Right lobe of liver (tissue), 6 donors: ENCODE measurements around the gene H1-8. TPM values are rescaled to one million over a fixed set of nuclear protein-coding genes. Genes with fewer than 3 reads are reported as not detected.

Experiments
- ATAC-seq, 4 donors: fragments of 200-7000 bp; cut with Tn5 transposase; one replicate each; pipeline ENCODE4 v1.9.1; 2020; ENCODE audit warnings: mild to moderate bottlenecking in 4 of 4, moderate library complexity in 4 of 4
- DNase-seq, 3 donors: peaks; one replicate each; pipeline ENCODE4 v3.0.0-alpha.2; 2020
- H3K27ac ChIP-seq, 3 donors: fragments of 200-600 bp; one replicate each; pipeline ENCODE4 v1.8.0; 2022
- H3K27me3 ChIP-seq, 2 donors: fragments of 200-600 bp; one replicate each; pipeline ENCODE4 v1.8.0; 2022
- H3K36me3 ChIP-seq, 4 donors: fragments of 200-600 bp; sonication (generic) in 1 of 4; one replicate each; pipeline versions ENCODE4 v1.5.1 to v1.8.0; 2017 to 2022; ENCODE audit warnings: control low read depth in 1 of 4
- H3K4me1 ChIP-seq, 4 donors: fragments of 200-600 bp; sonication (generic) in 1 of 4; one replicate each; pipeline versions ENCODE4 v1.5.1 to v1.8.0; 2017 to 2022; ENCODE audit warnings: control low read depth in 1 of 4
- H3K4me3 ChIP-seq, 3 donors: fragments of 200-600 bp; one replicate each; pipeline ENCODE4 v1.8.0; 2022
- H3K9me3 ChIP-seq, 4 donors: fragments of 200-600 bp; sonication (generic) in 1 of 4; one replicate each; pipeline versions ENCODE4 v1.5.1 to v1.8.0; 2017 to 2022; ENCODE audit warnings: control low read depth in 1 of 4
- POLR2A ChIP-seq: fragments of 450-650 bp; IDR thresholded peaks from one replicate; pipeline ENCODE4 v1.6.1; 2017; ENCODE audit warnings: antibody characterized with exemption, mild to moderate bottlenecking
- WGBS: methylation state at CpG from one replicate; pipeline ENCODE4 v1.1.6; 2018; ENCODE audit warnings: low coverage, low lambda C conversion rate; ENCODE audit not compliant: insufficient coverage; ENCODE audit errors: missing lambda C conversion rate; 5-methylcytosine and 5-hydroxymethylcytosine counted together
- intact Hi-C, 2 donors: fragments of 100-400 bp; cut with DNase I; formaldehyde crosslinking; loops; one replicate each; pipeline versions ENCODE4 v1.11.2 to v1.14.1; 2022
- total RNA-seq, 6 experiments: library from RNA; depleted of rRNA in 2 of 6; stranded (reverse); fragments of >200 nt in 2 of 6; fragmentation: NEBNext Ultra II Directional in 3 of 6; extraction: Animal tissue kit (Norgen Biotek cat#: 25700) in 3 of 6; gene quantifications; one replicate each; pipeline versions ENCODE4 v1.1.0 to v1.2.4, GENCODE V29; 2016 to 2023
- TF ChIP-seq, protein P1 (sequence below), 4 donors: fragments of 200-600 bp in 3 of 4; fragments of 450-650 bp in 1 of 4; IDR thresholded peaks; one replicate each; pipeline versions ENCODE4 v1.5.1 to v1.8.0; 2016 to 2022; ENCODE audit warnings: antibody characterized with exemption in 4 of 4, mild to moderate bottlenecking in 2 of 4
- donor health status: DM: no; HTN: yes; CAD: no.
- donor health status: DM: no; HTN: no; CAD: no.
- donor health status: DM: no; HTN: no; CAD: no.
- donor health status: DM: no; HTN: yes; CAD: no.
- donor health status: DM: no; HTN: yes; CAD: no.

Gene H1-8
- total RNA-seq, 6 experiments from 2014 or later, result not detected

DNA sequence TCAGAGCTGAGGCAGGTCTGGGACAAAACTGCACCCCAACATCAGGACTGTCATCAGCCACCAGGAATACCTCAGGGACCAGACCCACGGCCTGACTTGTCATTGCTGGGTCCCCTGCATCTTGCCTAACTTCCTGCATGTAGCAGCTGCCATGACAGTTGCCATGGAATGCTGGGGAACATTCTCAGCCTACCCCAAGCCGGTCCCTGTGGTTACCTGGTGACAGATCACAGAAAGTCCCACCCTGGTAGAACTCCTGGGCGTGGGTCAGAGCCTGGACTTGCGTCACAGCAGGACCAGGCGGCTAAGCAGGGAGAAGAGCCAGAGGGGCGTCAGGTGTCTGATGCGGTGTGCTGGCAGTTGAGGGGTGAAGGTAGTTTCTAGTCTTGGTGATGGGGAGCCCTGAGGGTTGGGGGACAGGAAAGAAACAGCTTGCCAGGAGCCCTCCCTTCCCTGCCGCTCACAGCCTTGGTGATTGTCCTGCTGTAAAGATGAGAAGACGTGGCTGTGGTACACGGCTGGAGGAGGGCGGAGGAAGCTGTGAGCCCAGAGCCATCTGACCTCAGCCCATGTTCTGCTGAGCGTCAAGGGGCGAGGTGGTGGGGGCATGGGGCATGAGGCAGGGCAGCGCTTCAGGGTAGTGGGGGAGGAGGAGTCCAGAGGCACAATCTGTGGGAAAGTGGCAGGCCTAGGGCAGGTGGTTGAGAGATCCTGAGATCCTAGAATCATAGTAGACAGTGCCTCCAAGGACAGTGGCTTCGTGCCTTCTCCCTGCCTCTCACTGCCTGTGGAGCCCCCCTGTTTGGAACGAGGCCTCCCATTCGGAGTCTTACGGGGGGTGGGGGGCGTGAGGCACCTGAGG lies 5.4 kb downstream of the H1-8 start:
- H3K9me3 ChIP-seq, result no peaks in the 10 kb centered on the region
- DNase-seq (no peak), ATAC-seq (no peak)
- WGBS, result 73% methylated on average over 5 of the region's 19 CpGs
- H3K27ac ChIP-seq, result no peak overlapping the region
- no peak overlapping the region for H3K4me3 ChIP-seq
- no peaks in the 10 kb centered on the region for H3K36me3 ChIP-seq
- H3K4me1 ChIP-seq, result no peaks in the 10 kb centered on the region
- intact Hi-C loops, result no loop called here
- no peaks in the 10 kb centered on the region for H3K27me3 ChIP-seq
- TF ChIP-seq, protein P1, sequence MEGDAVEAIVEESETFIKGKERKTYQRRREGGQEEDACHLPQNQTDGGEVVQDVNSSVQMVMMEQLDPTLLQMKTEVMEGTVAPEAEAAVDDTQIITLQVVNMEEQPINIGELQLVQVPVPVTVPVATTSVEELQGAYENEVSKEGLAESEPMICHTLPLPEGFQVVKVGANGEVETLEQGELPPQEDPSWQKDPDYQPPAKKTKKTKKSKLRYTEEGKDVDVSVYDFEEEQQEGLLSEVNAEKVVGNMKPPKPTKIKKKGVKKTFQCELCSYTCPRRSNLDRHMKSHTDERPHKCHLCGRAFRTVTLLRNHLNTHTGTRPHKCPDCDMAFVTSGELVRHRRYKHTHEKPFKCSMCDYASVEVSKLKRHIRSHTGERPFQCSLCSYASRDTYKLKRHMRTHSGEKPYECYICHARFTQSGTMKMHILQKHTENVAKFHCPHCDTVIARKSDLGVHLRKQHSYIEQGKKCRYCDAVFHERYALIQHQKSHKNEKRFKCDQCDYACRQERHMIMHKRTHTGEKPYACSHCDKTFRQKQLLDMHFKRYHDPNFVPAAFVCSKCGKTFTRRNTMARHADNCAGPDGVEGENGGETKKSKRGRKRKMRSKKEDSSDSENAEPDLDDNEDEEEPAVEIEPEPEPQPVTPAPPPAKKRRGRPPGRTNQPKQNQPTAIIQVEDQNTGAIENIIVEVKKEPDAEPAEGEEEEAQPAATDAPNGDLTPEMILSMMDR (IDR thresholded peaks at IDR 0.05), result no peak
- TF ChIP-seq POLR2A, result no peak

DNA sequence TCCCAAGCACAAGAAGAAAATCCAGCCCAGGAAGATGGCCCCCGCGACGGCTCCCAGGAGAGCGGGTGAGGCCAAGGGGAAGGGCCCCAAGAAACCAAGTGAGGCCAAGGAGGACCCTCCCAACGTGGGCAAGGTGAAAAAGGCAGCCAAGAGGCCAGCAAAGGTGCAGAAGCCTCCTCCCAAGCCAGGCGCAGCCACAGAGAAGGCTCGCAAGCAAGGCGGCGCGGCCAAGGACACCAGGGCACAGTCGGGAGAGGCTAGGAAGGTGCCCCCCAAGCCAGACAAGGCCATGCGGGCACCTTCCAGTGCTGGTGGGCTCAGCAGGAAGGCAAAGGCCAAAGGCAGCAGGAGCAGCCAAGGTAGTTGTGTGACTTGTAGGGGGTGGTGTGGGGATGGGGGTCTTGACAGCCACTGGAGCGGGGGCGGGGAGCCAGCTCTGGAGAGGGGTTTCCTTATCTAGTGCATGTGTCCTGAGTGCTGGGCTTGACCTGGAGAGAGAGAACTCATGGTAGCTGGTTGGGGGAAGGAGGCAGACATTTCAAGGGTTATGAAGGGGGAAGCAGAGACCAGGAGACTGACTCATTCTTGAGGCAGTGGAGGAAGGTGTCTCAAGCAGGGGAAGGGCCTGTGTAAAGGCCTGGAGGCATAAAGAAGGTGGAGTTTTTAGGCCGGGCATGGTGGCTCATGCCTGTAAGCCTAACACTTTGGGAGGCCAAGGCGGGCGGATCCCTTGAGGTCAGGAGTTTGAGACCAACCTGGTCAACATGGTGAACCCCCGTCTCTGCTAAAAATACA lies 6.2 kb downstream of the H1-8 start:
- no peak overlapping the region for H3K4me3 ChIP-seq
- intact Hi-C loops, result no loop called here
- DNase-seq (no peak), ATAC-seq (no peak)
- no peaks in the 10 kb centered on the region for H3K27me3 ChIP-seq
- TF ChIP-seq POLR2A, result no peak
- TF ChIP-seq, protein P1 (IDR thresholded peaks at IDR 0.05), result no peak
- H3K4me1 ChIP-seq, result peaks cover 0 to 5% (median 0%) of the 10 kb centered on the region in 4 donors
- H3K36me3 ChIP-seq, result no peaks in the 10 kb centered on the region
- H3K9me3 ChIP-seq, result no peaks in the 10 kb centered on the region
- H3K27ac ChIP-seq, result no peak overlapping the region
- 86% methylated on average over 10 of the region's 18 CpGs for WGBS

DNA sequence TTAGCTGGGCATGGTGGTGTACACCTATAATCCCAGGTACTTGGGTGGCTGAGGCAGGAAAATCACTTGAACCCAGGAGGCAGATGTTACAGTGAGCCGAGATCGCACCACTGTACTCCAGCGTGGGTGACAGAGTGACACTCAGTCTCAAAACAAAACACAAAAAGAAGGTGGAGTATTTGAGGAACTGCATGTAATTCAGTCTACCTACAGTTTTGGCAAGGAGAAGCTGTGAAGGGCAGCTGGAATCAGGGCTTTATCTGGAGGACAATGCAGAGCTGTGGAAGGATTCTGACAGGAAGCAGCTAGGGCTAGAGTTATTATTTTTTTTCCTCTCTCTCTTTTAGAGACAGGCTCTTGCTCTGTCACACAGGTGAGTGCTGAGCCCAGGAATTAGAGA lies 6.8 kb downstream of the H1-8 start:
- WGBS, result 75% methylated on average over 1 of the region's 3 CpGs
- DNase-seq, result no peak
- Histone ChIP-seq H3K27ac (no peak overlapping the region), H3K4me1 (peaks cover 0 to 5% (median 0%) of the 10 kb centered on the region in 4 donors), H3K27me3 (no peaks in the 10 kb centered on the region), H3K4me3 (no peak overlapping the region), H3K36me3 (no peaks in the 10 kb centered on the region), H3K9me3 (no peaks in the 10 kb centered on the region)
- intact Hi-C loops, result no loop called here
- no peak for ATAC-seq
- TF ChIP-seq POLR2A, result no peak
- TF ChIP-seq, protein P1 (IDR thresholded peaks at IDR 0.05), result no peak

DNA sequence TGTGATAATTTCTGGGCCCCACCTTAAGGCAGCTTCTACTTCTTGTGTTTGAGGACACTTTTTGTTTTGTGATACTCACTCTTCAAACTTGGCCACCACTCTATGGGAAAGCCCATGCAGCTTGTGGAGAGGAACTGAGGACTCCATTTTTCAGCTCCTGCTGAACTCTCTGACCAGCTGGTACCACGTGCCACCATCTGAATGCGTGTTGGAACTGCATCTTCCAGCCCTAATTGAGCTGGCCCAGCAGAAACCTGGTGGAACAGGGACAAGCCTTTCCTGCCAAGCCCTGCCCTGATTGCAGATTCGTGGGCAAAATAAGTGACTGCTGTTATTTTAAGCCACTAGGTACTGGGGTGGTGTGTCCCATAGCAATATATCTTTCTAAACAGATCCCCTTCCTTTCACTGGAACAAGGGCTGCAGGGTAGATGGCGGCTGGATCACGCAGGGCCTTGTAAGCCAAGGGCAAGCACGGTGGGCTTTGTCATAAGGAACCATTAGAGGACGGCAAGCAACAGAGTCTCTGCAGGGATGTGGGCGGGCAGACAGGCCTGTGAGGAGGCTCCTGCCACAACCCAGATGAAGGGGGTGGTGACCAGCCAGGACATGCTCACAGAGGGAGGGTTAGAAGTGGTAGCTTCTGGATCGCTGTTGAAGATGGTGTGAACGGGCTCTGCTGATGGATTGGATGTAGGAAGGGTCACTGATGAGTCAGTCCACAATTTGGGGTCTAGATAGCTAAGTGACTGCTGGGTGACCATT lies 9.5 kb downstream of the H1-8 start:
- H3K27ac ChIP-seq, result no peak overlapping the region
- DNase-seq, result peak in 1 of 3 donors; percentile 44
- 64% methylated on average over 3 of the region's 10 CpGs for WGBS

More for the DNA sequence above, 9.5 kb downstream of the H1-8 start:
- H3K9me3 ChIP-seq, result no peaks in the 10 kb centered on the region
- H3K4me3 ChIP-seq, result no peak overlapping the region
- no peaks in the 10 kb centered on the region for H3K36me3 ChIP-seq
- TF ChIP-seq POLR2A, result no peak
- TF ChIP-seq, protein P1 (IDR thresholded peaks at IDR 0.05), result no peak
- no peaks in the 10 kb centered on the region for H3K27me3 ChIP-seq
- intact Hi-C loops, result no loop called here
- peaks cover 0 to 5% (median 0%) of the 10 kb centered on the region in 4 donors for H3K4me1 ChIP-seq
- ATAC-seq, result no peak
